Activated T-cell treated with anti-CD3 and anti-CD28 coated beads, Interleukin-2, amount 50 U/mL, for 4 hours (primary cell): Measurements from ENCODE around the gene MRGPRX3. TPM values are rescaled to one million over a fixed set of nuclear protein-coding genes. Genes with fewer than 3 reads are reported as not detected.

Source experiments
- total RNA-seq, 3 donors: library from RNA; stranded (reverse); gene quantifications; one replicate each; pipeline ENCODE4 v1.2.1, GENCODE V29; 2021

The MRGPRX3 gene
- total RNA-seq, 3 donors from 2014 or later: not detected

Other genes with a start within 250 kb of the MRGPRX3 start
- 10 to 100 TPM; 17.6 to 22.5 (median 18.6) TPM for gene SERGEF, start 119.5 kb upstream of the MRGPRX3 start, total RNA-seq
- under 1 TPM; 0.35 to 0.51 (median 0.40) TPM for gene TPH1, start 86.3 kb upstream of the MRGPRX3 start, total RNA-seq
- gene SAAL1, start 26.5 kb upstream of the MRGPRX3 start, total RNA-seq: 10 to 100 TPM; 35.0 to 36.3 (median 35.8) TPM
- not detected for gene MRGPRX4, start 40.3 kb downstream of the MRGPRX3 start, total RNA-seq
- gene SAA4, start 104.2 kb downstream of the MRGPRX3 start, total RNA-seq: not detected
- 1 to 10 TPM; 4.5 to 6.3 (median 5.0) TPM for gene SAA2, start 116.1 kb downstream of the MRGPRX3 start, total RNA-seq
- gene SAA1, start 133.7 kb downstream of the MRGPRX3 start, total RNA-seq: 1 to 10 TPM; 4.3 to 6.1 (median 5.6) TPM
- gene HPS5, start 189.6 kb downstream of the MRGPRX3 start, total RNA-seq: 10 to 100 TPM; 15.9 to 17.3 (median 16.0) TPM
- gene GTF2H1, start 190.0 kb downstream of the MRGPRX3 start, total RNA-seq: 10 to 100 TPM; 52.4 to 58.0 (median 56.1) TPM